HG03045 (cell line): Measurements from ENCODE around the gene FGF1.

Experiments used
- ATAC-seq: cut with Tn5 transposase; IDR thresholded peaks from one replicate; pipeline ENCODE4 v1.9.1; 2021; ENCODE audit warnings: mild to moderate bottlenecking, moderate library complexity; ENCODE audit not compliant: unreplicated experiment

The FGF1 gene

DNA sequence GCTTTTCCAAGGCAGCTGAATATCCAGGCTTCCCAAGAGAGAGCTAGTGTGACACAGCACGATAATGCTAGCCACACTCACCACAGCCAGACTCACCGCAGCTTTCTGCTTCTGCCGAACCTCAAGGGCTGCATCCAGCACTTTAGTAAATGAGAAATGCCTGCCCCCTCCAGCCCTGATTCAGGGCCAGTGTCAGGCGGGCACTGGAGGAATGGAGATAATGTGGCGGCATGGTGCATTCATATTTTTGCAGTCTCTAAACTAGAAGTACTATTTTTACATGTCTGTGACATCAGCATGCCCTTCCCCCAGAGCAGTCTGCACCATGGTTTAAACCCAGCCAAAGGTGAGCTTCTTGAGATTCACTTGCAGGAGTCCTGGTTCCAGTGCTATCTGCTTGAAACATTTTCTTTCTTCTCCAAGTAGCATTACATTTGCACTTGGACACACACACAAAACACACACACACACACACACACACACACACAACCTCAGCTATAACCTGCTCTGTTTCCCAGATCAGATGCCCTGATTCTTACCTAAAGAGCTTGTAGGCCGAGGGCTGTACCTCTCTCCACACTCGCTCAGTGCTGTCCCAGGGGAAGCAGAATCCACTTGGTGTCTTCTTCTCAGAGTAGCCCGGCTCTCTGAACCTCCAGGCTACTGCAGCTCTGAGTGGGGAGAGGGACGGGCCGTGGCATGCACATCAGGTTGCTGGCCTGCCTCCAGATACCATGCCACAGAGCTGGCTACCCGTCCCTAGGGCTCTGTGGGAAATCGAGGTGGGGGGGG is at the start of gene FGF1:
Gene FGF1, minus strand, starts transcription at position 673 of the 792 bp plus-strand sequence. CDS start 71,963 bp downstream, outside the sequence.
- ATAC-seq: no peak

GRCh38 chr5:142727735-142728047 is 41.8 kb upstream of the FGF1 start:
- no peak for ATAC-seq

GRCh38 chr5:142726188-142726731 is 40.4 kb upstream of the FGF1 start:
- no peak for ATAC-seq

DNA sequence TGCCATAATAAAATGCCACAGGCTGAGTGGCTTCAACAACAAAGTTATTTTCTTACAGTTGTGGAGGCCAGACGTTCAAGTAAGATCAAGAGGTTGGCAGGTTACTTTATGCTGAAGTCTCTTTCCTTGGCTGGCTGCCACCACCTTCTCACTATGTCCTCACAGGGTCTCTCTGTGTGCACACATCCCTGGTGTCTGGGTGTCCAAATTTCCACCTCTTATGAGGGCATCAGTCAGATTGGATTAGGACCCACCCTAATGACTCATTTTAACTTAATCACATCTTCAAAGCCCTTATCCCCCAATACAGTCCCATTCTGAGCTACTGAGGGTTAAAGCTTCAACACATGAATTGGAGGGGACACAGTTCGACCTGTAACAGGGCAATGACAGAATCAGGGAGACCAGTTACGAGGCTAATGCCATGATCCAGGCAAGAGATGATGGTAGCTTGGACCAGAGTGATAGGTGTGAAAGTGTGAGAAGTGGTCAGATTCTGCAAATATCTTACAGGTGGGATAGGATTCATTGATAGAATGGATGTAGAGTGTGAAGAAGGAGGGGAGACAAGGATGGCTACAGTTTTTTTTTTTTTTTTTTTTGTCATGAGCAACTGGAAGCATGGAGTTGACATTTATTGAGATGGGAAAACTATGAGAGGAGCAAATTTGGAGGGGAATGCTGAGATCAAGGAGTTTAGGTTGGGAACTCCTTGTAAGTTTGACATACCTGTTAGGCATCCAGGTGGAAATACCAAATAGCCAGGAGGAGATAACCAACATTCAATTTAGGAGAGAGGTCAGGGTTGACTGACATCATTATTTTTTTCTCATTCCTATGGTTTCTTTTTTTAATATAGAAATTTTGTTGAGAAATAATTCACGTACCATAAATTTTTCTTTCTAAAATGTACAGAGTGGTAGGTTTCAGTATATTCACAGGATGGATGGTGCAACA is 39.6 kb upstream of the FGF1 start:
- ATAC-seq: no peak

DNA sequence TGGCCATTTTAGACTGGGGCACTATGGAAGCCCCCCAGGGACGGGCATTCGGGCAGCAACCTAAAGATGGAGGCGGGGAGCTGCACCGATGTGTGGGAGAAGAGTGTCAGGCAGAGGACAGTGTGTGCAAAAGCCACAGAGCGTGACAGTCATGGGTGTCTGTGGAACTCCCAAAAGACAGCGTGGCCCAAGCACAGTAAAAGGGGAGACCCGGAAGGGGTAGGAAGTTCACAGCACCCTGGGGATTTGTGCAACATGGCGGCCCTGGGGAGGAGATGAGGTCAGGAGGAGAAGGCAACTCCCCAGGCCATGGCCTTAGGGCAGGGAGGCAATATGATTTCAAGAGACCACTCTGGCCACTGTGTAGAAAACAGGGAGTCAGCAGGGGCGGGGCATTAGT is 38.9 kb upstream of the FGF1 start:
- no peak for ATAC-seq

DNA sequence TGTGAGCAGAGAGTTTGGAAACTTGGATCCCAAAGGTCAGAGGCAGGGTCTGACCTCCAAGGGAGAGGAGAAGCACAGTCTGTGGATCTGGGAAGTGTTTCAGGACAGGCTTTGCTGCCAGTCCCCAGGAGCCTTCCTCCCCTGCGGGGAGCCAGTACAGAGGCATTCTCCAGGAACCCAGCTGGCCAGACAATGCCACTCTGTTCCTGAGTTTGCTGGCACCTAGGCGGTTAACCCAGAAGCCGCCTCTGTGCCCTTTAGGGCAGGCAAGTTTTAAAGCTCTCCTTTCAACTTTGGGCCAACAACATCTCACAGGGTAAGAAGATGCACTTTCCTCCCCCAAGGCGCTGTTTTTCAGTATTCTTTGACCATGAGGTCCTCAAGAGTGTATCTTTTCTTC is 37.0 kb upstream of the FGF1 start:
- no peak for ATAC-seq

DNA sequence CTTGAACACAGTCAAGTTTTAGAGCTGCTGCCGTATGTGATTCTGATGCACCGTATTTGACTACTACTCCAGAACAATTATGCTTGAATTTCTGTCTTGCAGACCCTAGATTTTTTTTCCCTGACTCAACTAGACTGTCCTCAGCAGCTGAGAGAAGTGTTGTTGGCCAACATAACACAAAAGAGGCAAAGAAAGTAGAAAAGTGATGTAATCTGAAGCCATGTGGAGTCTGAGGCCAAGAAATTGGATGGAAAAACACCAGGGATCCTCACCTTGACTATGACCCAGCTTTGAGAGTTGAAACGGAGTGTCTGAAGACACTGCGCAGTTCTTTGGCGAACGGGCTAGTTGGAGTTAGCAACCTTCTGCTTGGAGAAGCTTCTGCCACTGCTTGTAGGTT is 36.3 kb upstream of the FGF1 start:
- ATAC-seq: no peak

DNA sequence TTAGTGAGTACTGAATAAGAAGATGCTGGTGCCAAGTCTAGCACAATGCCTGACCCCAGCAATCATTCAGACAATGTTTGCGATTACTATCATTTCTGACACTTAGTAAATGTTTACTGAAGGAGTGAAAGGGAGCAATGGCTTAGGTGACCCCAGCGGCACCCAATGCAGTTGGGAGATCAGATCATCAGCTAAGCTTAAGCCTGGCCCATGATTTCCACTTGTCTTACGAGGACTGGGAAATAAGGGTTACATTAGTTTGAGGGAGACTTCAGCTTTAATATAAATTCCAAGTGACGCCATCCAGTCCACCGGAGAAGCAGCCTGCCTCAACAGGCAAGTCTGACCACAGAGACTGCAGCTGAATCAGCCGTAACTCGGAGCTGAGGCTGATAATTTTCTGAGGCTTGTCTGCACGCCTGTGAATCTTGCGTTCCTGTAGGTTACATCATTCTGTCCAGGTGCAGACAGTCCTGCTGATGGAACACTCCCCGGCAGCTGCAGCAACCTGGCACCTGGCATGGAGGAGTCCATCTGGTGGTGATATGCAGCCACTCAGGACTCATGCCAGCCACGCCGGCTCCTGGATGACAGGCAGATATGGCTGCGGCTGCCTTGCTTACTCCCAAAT is 34.9 kb upstream of the FGF1 start:
- ATAC-seq: no peak

GRCh38 chr5:142719836-142720370 is 34.0 kb upstream of the FGF1 start:
- ATAC-seq: no peak

GRCh38 chr5:142717582-142718215 is 31.8 kb upstream of the FGF1 start:
- no peak for ATAC-seq

DNA sequence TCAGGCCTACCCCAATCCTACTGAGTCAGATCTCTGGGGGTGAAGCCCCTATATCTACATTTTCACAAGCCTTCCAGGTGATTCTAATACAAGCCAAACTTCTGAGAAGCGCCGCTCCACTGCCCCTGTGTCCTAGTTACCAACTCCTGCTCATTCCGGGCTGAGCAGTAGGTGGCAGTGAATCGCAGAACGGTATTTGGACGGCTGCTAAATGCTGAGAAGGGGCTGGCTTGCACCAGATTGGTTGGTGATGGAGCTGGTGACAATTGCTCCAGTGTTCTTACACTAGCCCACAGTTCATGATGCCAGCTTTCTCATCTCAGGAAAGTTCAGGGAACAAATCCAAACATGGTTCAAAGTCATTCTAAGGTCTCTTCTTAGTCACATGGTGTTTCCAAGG is 31.1 kb upstream of the FGF1 start:
- ATAC-seq: no peak

GRCh38 chr5:142715291-142715690 is 29.4 kb upstream of the FGF1 start:
- ATAC-seq: no peak

DNA sequence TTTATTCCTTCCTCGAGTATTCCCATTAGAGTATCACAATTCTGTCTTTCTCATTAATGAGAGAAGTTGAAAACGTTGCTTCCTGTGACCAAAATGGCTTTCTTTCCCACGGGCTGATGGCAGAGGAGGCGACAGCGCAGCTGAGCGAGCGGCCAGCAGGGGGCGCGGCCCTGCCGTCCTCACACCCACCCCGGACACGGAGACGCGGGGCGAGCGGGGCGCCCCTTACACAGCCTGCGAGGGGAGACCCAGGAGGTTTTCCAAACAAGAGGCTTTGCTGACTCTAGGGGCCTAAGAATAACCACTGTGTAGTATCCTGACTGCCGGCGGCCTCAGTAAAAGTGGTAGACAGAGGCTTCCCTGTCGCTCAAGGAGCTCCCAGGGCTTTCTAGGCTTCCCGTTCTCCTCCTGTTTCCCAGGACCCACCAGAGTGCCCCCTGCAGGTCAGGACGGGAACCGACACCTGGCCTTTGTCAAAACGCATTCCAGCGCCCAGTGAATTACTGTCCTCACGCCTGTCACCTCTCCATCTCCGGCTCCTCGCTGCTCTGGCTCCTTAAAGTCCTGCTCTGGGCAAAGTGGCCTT is 27.3 kb upstream of the FGF1 start:
- peak; percentile 99 for ATAC-seq

DNA sequence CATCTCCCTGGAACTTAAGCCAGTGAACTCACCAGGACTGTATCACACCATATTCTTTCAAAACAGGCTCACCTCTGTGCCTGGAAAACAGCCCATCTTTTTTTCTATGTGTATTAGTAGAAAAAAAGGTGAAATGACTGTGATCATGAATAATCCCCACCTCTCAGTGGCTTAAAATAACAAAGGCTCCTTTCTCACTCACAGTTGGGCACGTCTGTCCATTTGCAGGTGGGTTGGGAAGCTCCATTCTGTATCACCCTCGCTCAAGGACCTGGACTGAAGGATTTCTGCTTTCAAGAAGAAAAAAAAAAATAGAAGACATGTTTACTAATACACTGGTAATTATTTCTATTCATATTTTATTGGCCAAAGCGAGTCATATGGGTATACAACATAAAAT is 17.3 kb upstream of the FGF1 start:
- no peak for ATAC-seq

DNA sequence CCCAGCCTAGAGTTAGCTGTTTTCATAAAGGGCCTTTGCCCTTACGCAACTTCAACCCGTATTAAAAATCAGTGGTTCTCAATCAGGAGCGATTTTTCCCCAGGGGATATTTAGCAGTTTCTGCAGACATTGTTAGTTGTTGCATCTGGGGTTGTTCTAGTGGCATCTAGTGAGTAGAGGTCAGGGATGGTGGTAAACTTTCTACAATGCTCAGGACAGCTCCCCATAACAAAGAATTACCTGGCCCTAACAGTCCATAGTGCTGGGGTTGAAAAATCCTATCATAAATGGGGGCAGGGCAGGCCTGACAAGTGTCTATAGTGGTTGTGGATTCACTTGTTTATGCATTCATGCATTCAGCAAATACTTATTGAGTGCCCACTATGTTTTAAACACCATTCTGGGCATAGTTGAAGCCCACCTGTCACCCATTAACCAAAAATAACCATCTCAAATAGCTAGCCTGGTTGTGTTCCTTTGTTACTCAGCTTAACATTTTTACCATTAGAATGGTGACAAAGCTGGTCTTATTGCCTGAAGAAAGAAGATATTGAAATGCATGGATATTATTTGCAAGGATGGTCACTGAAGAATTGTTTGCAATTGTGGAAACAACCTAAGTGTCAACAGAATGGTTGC is 15.9 kb upstream of the FGF1 start:
- ATAC-seq: no peak

DNA sequence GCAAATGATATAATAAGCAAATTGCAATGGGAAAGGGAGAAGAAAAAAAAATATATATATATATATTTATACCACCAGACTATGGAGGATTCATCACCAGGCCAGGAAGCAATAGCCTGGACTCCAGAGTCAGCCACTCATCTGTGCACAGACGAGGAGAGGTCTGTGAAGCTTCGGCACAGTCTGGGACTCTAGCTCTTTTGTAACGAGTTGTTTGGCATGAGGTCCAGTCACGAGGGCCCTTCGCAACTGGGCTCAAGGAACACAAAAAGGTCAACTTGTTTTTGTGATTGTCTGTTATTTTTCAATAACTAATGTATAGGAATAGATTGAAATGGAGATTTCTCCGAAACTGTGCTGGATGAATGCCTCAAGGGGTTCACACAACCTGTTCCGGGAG is 14.7 kb upstream of the FGF1 start:
- ATAC-seq: no peak

- ATAC-seq: peak; percentile 66
Measured at GRCh38 chr5:142699184-142699720, 13.4 kb upstream of the FGF1 start.

DNA sequence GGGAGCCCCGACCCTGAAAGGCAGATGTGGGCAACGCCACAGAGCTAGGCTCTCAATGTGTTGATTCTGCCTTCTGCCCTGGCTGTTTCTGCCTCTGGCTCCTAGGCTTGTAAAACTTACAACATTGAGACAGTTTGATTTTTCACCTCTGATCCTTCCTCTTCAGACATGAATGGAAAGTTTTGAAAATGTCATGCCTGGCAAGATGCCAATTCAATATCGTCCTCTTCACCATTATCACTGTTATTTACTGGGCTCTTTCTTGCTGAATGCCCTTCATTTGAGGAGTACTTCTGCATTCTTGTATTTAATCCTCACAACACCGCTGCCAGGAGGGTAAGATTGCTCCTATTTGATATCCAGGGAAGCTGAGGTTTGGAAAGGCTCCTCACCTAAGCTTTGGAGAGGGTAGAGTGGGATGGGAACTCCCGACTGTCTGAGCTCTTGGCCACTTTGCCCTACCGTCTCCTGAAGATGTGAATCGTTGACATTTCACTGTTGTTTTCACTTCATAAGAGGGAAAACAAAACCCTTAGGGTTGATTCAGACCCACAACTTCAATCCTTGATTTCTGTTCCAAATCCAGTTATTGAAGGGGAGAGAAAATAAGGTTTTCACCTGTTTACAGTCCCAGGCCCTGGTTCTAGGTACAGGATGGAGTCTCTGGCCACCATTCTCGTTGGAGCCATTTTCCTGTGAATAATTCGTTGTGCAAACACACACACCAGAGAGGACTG is 12.7 kb upstream of the FGF1 start:
- no peak for ATAC-seq
